SH-SY5Y (cell line): ENCODE results near the gene PLEKHN1.

Experiments used
- GATA2 ChIP-seq: IDR thresholded peaks from 2 replicates; pipeline ENCODE4 v1.6.1; 2011; ENCODE audit warnings: mild to moderate bottlenecking, low read depth, low read length
- GATA3 ChIP-seq: IDR thresholded peaks from 2 replicates; pipeline ENCODE4 v1.6.1; 2011; ENCODE audit warnings: low read depth, mild to moderate bottlenecking, low read length, moderate library complexity

- no peak for TF ChIP-seq GATA3
- TF ChIP-seq GATA2 = no peak
Measured at GRCh38 chr1:927748-928147, 38.5 kb upstream of the PLEKHN1 start.
